Measurements from ENCODE around the gene ATRN. TPM values are rescaled to one million over a fixed set of nuclear protein-coding genes. Genes with fewer than 3 reads are reported as not detected.

ATRN gene
- total RNA-seq, 2 experiments from 2014 or later: 0.09 to 4.5 TPM

- no peak overlapping the region; the same call in 1 of the 2 replicates for H2AFZ ChIP-seq (ENCODE audit: low read length)
- DNase-seq (ENCODE audit: low spot score): no peak
- no peak overlapping the region for H3K4me3 ChIP-seq (ENCODE audit: low read depth, low read length, poor library complexity, severe bottlenecking)
- no peaks in the 10 kb centered on the region for H4K20me1 ChIP-seq (ENCODE audit: insufficient read depth, low read length)
- H3K9me2 ChIP-seq (ENCODE audit: insufficient read depth, low read length): no peaks in the 10 kb centered on the region
- H3K36me3 ChIP-seq (ENCODE audit: insufficient read depth, low read length): no peaks in the 10 kb centered on the region
- ChIA-PET POLR2A (no interaction called here), CTCF (ENCODE audit: unreplicated experiment) (no interaction called here)
- H3K27ac ChIP-seq (ENCODE audit: low read depth, low read length, poor library complexity, severe bottlenecking): no peak overlapping the region
- H3K4me1 ChIP-seq (ENCODE audit: insufficient read depth, low read length, poor library complexity, severe bottlenecking): peaks cover 4% of the 10 kb centered on the region
- H3K79me2 ChIP-seq (ENCODE audit: insufficient read depth, low read depth, low read length): no peaks in the 10 kb centered on the region
- no TSS peak for BruUV-seq (replicated peaks)
- H3K4me2 ChIP-seq (ENCODE audit: low read length): no peak overlapping the region
- no peak for TF ChIP-seq EZH2phosphoT487 (IDR thresholded peaks at IDR 0.05; ENCODE audit: borderline replicate concordance, low read depth, low read length)
- intact Hi-C loops (cut with micrococcal nuclease; ENCODE audit: unreplicated experiment): loop anchor here (10.0 kb wide), 1 partner anchor 57 kb away; the partner anchor contains the start of gene SIGLEC1
- no peaks in the 10 kb centered on the region for H3K9me3 ChIP-seq (ENCODE audit: low read length)
Observed at GRCh38 chr20:3658019-3658715, 187.3 kb downstream of the ATRN start.

- BruUV-seq (replicated peaks): no TSS peak
- Histone ChIP-seq H3K4me2 (ENCODE audit: low read length) (no peak overlapping the region), H3K4me3 (ENCODE audit: low read depth, low read length, poor library complexity, severe bottlenecking) (no peak overlapping the region), H3K27ac (ENCODE audit: low read depth, low read length, poor library complexity, severe bottlenecking) (no peak overlapping the region), H3K36me3 (ENCODE audit: insufficient read depth, low read length) (no peaks in the 10 kb centered on the region), H3K9me2 (ENCODE audit: insufficient read depth, low read length) (no peaks in the 10 kb centered on the region), H4K20me1 (ENCODE audit: insufficient read depth, low read length) (peaks cover 2% of the 10 kb centered on the region; the same call in 1 of the 2 replicates), H3K79me2 (ENCODE audit: insufficient read depth, low read depth, low read length) (no peaks in the 10 kb centered on the region), H2AFZ (ENCODE audit: low read length) (peak overlapping the region; percentile 7; the same call in 1 of the 2 replicates), H3K9me3 (ENCODE audit: low read length) (no peaks in the 10 kb centered on the region), H3K4me1 (ENCODE audit: insufficient read depth, low read length, poor library complexity, severe bottlenecking) (peaks cover 4% of the 10 kb centered on the region)
- intact Hi-C loops (cut with micrococcal nuclease; ENCODE audit: unreplicated experiment): loop anchor here (10.0 kb wide), 1 partner anchor 56 kb away; the partner anchor contains the start of gene SIGLEC1
- ChIA-PET CTCF (ENCODE audit: unreplicated experiment) (no interaction called here), POLR2A (interaction anchor here (0.6 kb wide), 2 partner anchors 28 to 116 kb away, joined by 3 to 4 read pairs; no protein-coding TSS in a partner anchor)
- DNase-seq (ENCODE audit: low spot score): peak; percentile 34
- no peak for TF ChIP-seq EZH2phosphoT487 (IDR thresholded peaks at IDR 0.05; ENCODE audit: borderline replicate concordance, low read depth, low read length)
- no peak for TF ChIP-seq CTCF (conservative IDR thresholded peaks at IDR 0.05; ENCODE audit: low read length)
Observed at GRCh38 chr20:3658716-3659491, 188.1 kb downstream of the ATRN start.

- H2AFZ ChIP-seq (ENCODE audit: low read length): peak overlapping the region; percentile 7; the same call in 1 of the 2 replicates
- ChIA-PET POLR2A (interaction anchor here (0.6 kb wide), 2 partner anchors 29 to 116 kb away, joined by 3 to 4 read pairs; no protein-coding TSS in a partner anchor), CTCF (ENCODE audit: unreplicated experiment) (no interaction called here)
- H3K9me3 ChIP-seq (ENCODE audit: low read length): no peaks in the 10 kb centered on the region
- TF ChIP-seq CTCF (conservative IDR thresholded peaks at IDR 0.05; ENCODE audit: low read length): no peak
- TF ChIP-seq EZH2phosphoT487 (IDR thresholded peaks at IDR 0.05; ENCODE audit: borderline replicate concordance, low read depth, low read length): no peak
- H4K20me1 ChIP-seq (ENCODE audit: insufficient read depth, low read length): peaks cover 4% of the 10 kb centered on the region; the same call in 1 of the 2 replicates
- H3K9me2 ChIP-seq (ENCODE audit: insufficient read depth, low read length): no peaks in the 10 kb centered on the region
- BruUV-seq (replicated peaks): no TSS peak
- H3K4me1 ChIP-seq (ENCODE audit: insufficient read depth, low read length, poor library complexity, severe bottlenecking): peaks cover 4% of the 10 kb centered on the region
- H3K4me2 ChIP-seq (ENCODE audit: low read length): no peak overlapping the region
- H3K79me2 ChIP-seq (ENCODE audit: insufficient read depth, low read depth, low read length): no peaks in the 10 kb centered on the region
- no peak overlapping the region for H3K4me3 ChIP-seq (ENCODE audit: low read depth, low read length, poor library complexity, severe bottlenecking)
- no peak for DNase-seq (ENCODE audit: low spot score)
- intact Hi-C loops (cut with micrococcal nuclease; ENCODE audit: unreplicated experiment): loop anchor here (10.0 kb wide), 1 partner anchor 55 kb away; the partner anchor contains the start of gene SIGLEC1
- no peaks in the 10 kb centered on the region for H3K36me3 ChIP-seq (ENCODE audit: insufficient read depth, low read length)
- H3K27ac ChIP-seq (ENCODE audit: low read depth, low read length, poor library complexity, severe bottlenecking): no peak overlapping the region
Observed at GRCh38 chr20:3659492-3660261, 188.9 kb downstream of the ATRN start.

All from OCI-LY7 (cell line).